Endodermal cell (in vitro differentiated cells): ENCODE data around the gene HHATL. TPM values are rescaled to one million over a fixed set of nuclear protein-coding genes. Genes with fewer than 3 reads are reported as not detected.
A peak's percentile ranks its signal among the peaks of the same experiment; 100 is the strongest.

Experiments used
- DNase-seq: peaks from one replicate; pipeline ENCODE4 v3.0.0-alpha.2; 2017
- H3K27ac ChIP-seq: 2 replicates; pipeline ENCODE4 v1.5.1; 2013; ENCODE audit warnings: mild to moderate bottlenecking, low read depth, low read length, moderate library complexity
- H3K27me3 ChIP-seq: 2 replicates; pipeline ENCODE4 v1.6.1; 2013; ENCODE audit warnings: mild to moderate bottlenecking, low read length, moderate library complexity; ENCODE audit not compliant: insufficient read depth, control insufficient read depth, poor library complexity, severe bottlenecking
- H3K36me3 ChIP-seq: 2 replicates; pipeline ENCODE4 v1.7.0; 2013; ENCODE audit warnings: mild to moderate bottlenecking, low read length, moderate library complexity; ENCODE audit not compliant: control insufficient read depth, insufficient read depth
- H3K4me1 ChIP-seq: one replicate; pipeline ENCODE4 v1.7.0; 2013; ENCODE audit warnings: low read length; ENCODE audit not compliant: control insufficient read depth, insufficient read depth
- H3K4me3 ChIP-seq: 2 replicates; pipeline ENCODE4 v1.5.1; 2013; ENCODE audit warnings: mild to moderate bottlenecking, low read length, moderate library complexity
- H3K9ac ChIP-seq: 2 replicates; pipeline ENCODE4 v1.6.1; 2013; ENCODE audit warnings: mild to moderate bottlenecking, low read length, moderate library complexity; ENCODE audit not compliant: poor library complexity, severe bottlenecking; ENCODE audit errors: extremely low read depth
- H3K9me3 ChIP-seq: 2 replicates; pipeline ENCODE4 v1.6.1; 2013; ENCODE audit warnings: mild to moderate bottlenecking, low read length, moderate library complexity; ENCODE audit not compliant: control insufficient read depth
- H3K27ac Mint-ChIP-seq: 2 replicates; pipeline ENCODE4 v1.8.0; 2020; ENCODE audit warnings: mixed read lengths
- H3K27me3 Mint-ChIP-seq: 2 replicates; pipeline ENCODE4 v1.8.0; 2021; ENCODE audit warnings: mild to moderate bottlenecking, mixed read lengths; ENCODE audit not compliant: insufficient read depth
- H3K36me3 Mint-ChIP-seq: 2 replicates; pipeline ENCODE4 v1.8.0; 2020; ENCODE audit warnings: low read depth, mixed read lengths
- H3K4me1 Mint-ChIP-seq: 2 replicates; pipeline ENCODE4 v1.8.0; 2020; ENCODE audit warnings: mixed read lengths
- H3K4me3 Mint-ChIP-seq: 2 replicates; pipeline ENCODE4 v1.8.0; 2020; ENCODE audit warnings: mild to moderate bottlenecking, moderate library complexity, mixed read lengths
- H3K9me3 Mint-ChIP-seq: 2 replicates; pipeline ENCODE4 v1.8.0; 2020; ENCODE audit warnings: mild to moderate bottlenecking, mixed read lengths
- CTCF ChIP-seq: fragments of 200-600 bp; sonication (generic); conservative IDR thresholded peaks from 2 replicates; pipeline ENCODE4 v1.5.0; 2021; ENCODE audit warnings: antibody characterized with exemption, mild to moderate bottlenecking
- WGBS, 2 experiments: methylation state at CpG; one replicate each; pipeline versions ENCODE4 v1.1.5 to v1.1.7; 2013; ENCODE audit warnings: missing lambda C conversion rate in 2 of 2, mixed read lengths in 1 of 2; ENCODE audit not compliant: insufficient coverage in 1 of 2, insufficient read length in 1 of 2; 5-methylcytosine and 5-hydroxymethylcytosine counted together
- total RNA-seq, 2 donors: library from RNA; stranded (reverse); fragmentation: NEBNext Ultra II Directional in 1 of 2; extraction: Animal tissue kit (Norgen Biotek cat#: 25700) in 1 of 2; gene quantifications; 2 replicates in 1 of 2; 3 replicates in 1 of 2; pipeline ENCODE4 v1.2.1, GENCODE V29; 2021

The HHATL gene
- total RNA-seq, 2 donors from 2014 or later: not detected

- Mint-ChIP-seq H3K36me3 (peaks cover 43% of the 10 kb centered on the region), H3K9me3 (no peaks in the 10 kb centered on the region), H3K4me1 (peaks cover 30% of the 10 kb centered on the region), H3K4me3 (no peak overlapping the region), H3K27me3 (no peaks in the 10 kb centered on the region), H3K27ac (no peak overlapping the region)
- no peak overlapping the region for H3K27ac ChIP-seq
- DNase-seq: no peak
- TF ChIP-seq CTCF: no peak
- no peak overlapping the region for H3K9ac ChIP-seq
- H3K4me3 ChIP-seq: no peak overlapping the region
- H3K4me1 ChIP-seq: peaks cover 13% of the 10 kb centered on the region
- H3K27me3 ChIP-seq: no peaks in the 10 kb centered on the region
- peaks cover 52% of the 10 kb centered on the region for H3K36me3 ChIP-seq
- no peaks in the 10 kb centered on the region for H3K9me3 ChIP-seq
- 100% methylated on average over 1 of the region's 2 CpGs; no CpG with 5 or more reads in 1 of the 2 experiments for WGBS, 2 experiments
These were observed 53.6 kb downstream of the HHATL start for GRCh38 chr3:42649006-42649405.

GRCh38 chr3:42647821-42648459 lies 54.7 kb downstream of the HHATL start:
- peak overlapping the region; percentile 59 for H3K27ac ChIP-seq
- peaks cover 54% of the 10 kb centered on the region for H3K36me3 Mint-ChIP-seq
- H3K27ac Mint-ChIP-seq: peak overlapping the region; percentile 23
- WGBS, 2 experiments: 90 to 97% methylated on average over 4 to 5 of the region's 5 CpGs
- H3K4me3 Mint-ChIP-seq: no peak overlapping the region
- no peaks in the 10 kb centered on the region for H3K27me3 ChIP-seq
- no peak for TF ChIP-seq CTCF
- no peaks in the 10 kb centered on the region for H3K9me3 ChIP-seq
- DNase-seq: peak; percentile 82
- H3K4me1 Mint-ChIP-seq: peaks cover 23% of the 10 kb centered on the region
- H3K36me3 ChIP-seq: peaks cover 62% of the 10 kb centered on the region
- H3K4me1 ChIP-seq: peaks cover 7% of the 10 kb centered on the region
- H3K4me3 ChIP-seq: no peak overlapping the region
- no peaks in the 10 kb centered on the region for H3K9me3 Mint-ChIP-seq
- H3K9ac ChIP-seq: no peak overlapping the region
- H3K27me3 Mint-ChIP-seq: no peaks in the 10 kb centered on the region

Other genes starting within 250 kb of the HHATL start
- 10 to 100 TPM; 12.9 to 14.7 TPM for gene VIPR1, start 200.2 kb downstream of the HHATL start, total RNA-seq
- 10 to 100 TPM; 35.2 to 38.4 TPM for gene SEC22C, start 120.8 kb downstream of the HHATL start, total RNA-seq
- gene SS18L2, start 111.9 kb downstream of the HHATL start, total RNA-seq: 10 to 100 TPM; 37.8 to 44.8 TPM
- gene NKTR, start 102.1 kb downstream of the HHATL start, total RNA-seq: 100 to 1,000 TPM; 101 to 116 TPM
- 1 to 10 TPM; 4.6 to 7.2 TPM for gene ZBTB47, start 49.1 kb downstream of the HHATL start, total RNA-seq
- gene KLHL40, start 17.3 kb downstream of the HHATL start, total RNA-seq: not detected
- gene CCDC13, start 70.5 kb upstream of the HHATL start, total RNA-seq: 1 to 10 TPM in 1 of 2 donors, under 1 TPM in 1; 0.64 to 1.1 TPM
- gene HIGD1A, start 101.7 kb upstream of the HHATL start, total RNA-seq: 100 to 1,000 TPM; 116 to 121 TPM
- 1 to 10 TPM; 1.1 TPM for gene ACKR2, start 106.6 kb upstream of the HHATL start, total RNA-seq
- not detected for gene CYP8B1, start 173.1 kb upstream of the HHATL start, total RNA-seq
- gene ZNF662, start 203.3 kb upstream of the HHATL start, total RNA-seq: 1 to 10 TPM in 1 of 2 donors, not detected in 1; 1.8 TPM